CD14-positive monocyte (primary cell): ENCODE measurements around the gene PDE1A. TPM values are rescaled to one million over a fixed set of nuclear protein-coding genes. Genes with fewer than 3 reads are reported as not detected.

Experiments
- DNase-seq, 3 donors: peaks; one replicate each; pipeline ENCODE4 v3.0.0-alpha.2; 2011 to 2022
- H2AFZ ChIP-seq: 2 replicates; pipeline ENCODE4 v1.6.0; 2012; ENCODE audit warnings: mild to moderate bottlenecking, low read depth, low read length, inconsistent platforms; ENCODE audit not compliant: insufficient read depth, poor library complexity, severe bottlenecking
- H3K27ac ChIP-seq, 2 donors: 1 replicate in 1 of 2; 2 replicates in 1 of 2; pipeline ENCODE4 v1.5.1; 2012 to 2013; ENCODE audit warnings: low read length in 2 of 2, control low read depth in 1 of 2, inconsistent platforms in 1 of 2, low read depth in 1 of 2, mild to moderate bottlenecking in 1 of 2
- H3K27me3 ChIP-seq, 2 donors: one replicate each; pipeline versions ENCODE4 v1.6.0 to v1.6.1; 2011 to 2013; ENCODE audit warnings: low read length in 2 of 2; ENCODE audit not compliant: control insufficient read depth in 2 of 2, insufficient read depth in 2 of 2
- H3K36me3 ChIP-seq, 2 donors: replicated peaks in 1 of 2; 1 replicate in 1 of 2; 2 replicates in 1 of 2; pipeline versions ENCODE4 v1.5.1 to v1.6.1; 2012 to 2013; ENCODE audit warnings: low read length in 2 of 2, control low read depth in 1 of 2, inconsistent platforms in 1 of 2, mild to moderate bottlenecking in 1 of 2; ENCODE audit not compliant: insufficient read depth in 2 of 2, control insufficient read depth in 1 of 2
- H3K4me1 ChIP-seq, 2 donors: 1 replicate in 1 of 2; 2 replicates in 1 of 2; pipeline versions ENCODE4 v1.5.1 to v1.6.1; 2012 to 2013; ENCODE audit warnings: low read length in 2 of 2, control low read depth in 1 of 2, inconsistent platforms in 1 of 2, mild to moderate bottlenecking in 1 of 2, moderate library complexity in 1 of 2; ENCODE audit not compliant: insufficient read depth in 2 of 2, control insufficient read depth in 1 of 2
- H3K4me2 ChIP-seq: replicated peaks from 2 replicates; pipeline ENCODE3; 2012; ENCODE audit warnings: low read length, moderate library complexity, mild to moderate bottlenecking; ENCODE audit not compliant: poor library complexity, severe bottlenecking; ENCODE audit errors: extremely low read depth
- H3K4me3 ChIP-seq, 3 experiments: fragments of 200-600 bp in 1 of 3; sonication (generic) in 1 of 3; replicated peaks in 1 of 3; 1 replicate in 2 of 3; 2 replicates in 1 of 3; pipeline ENCODE4 v1.5.1; 2011 to 2013; ENCODE audit warnings: low read length in 3 of 3, mild to moderate bottlenecking in 3 of 3, control low read depth in 2 of 3, low read depth in 2 of 3, inconsistent platforms in 1 of 3, moderate library complexity in 1 of 3
- H3K79me2 ChIP-seq: 2 replicates; pipeline ENCODE4 v1.6.0; 2012; ENCODE audit warnings: mild to moderate bottlenecking, control low read depth, inconsistent platforms, low read length, moderate library complexity; ENCODE audit not compliant: insufficient read depth
- H3K9ac ChIP-seq: 2 replicates; pipeline ENCODE4 v1.6.0; 2017; ENCODE audit warnings: low read length, mild to moderate bottlenecking; ENCODE audit not compliant: insufficient read depth, poor library complexity, severe bottlenecking
- H3K9me3 ChIP-seq, 2 donors: replicated peaks in 1 of 2; 1 replicate in 1 of 2; 2 replicates in 1 of 2; pipeline versions ENCODE4 v1.5.1 to v1.6.1; 2012 to 2013; ENCODE audit warnings: low read length in 2 of 2, control low read depth in 1 of 2; ENCODE audit not compliant: control insufficient read depth in 1 of 2, insufficient read depth in 1 of 2
- H4K20me1 ChIP-seq: 2 replicates; pipeline ENCODE4 v1.6.0; 2012; ENCODE audit warnings: mild to moderate bottlenecking, low read length, control low read depth, moderate library complexity; ENCODE audit not compliant: insufficient read depth
- H3K27ac Mint-ChIP-seq, 7 donors: one replicate each; pipeline ENCODE4 v1.8.0; 2020; ENCODE audit warnings: mild to moderate bottlenecking in 7 of 7, mixed read lengths in 7 of 7, moderate library complexity in 6 of 7, inconsistent platforms in 2 of 7
- H3K27me3 Mint-ChIP-seq, 3 donors: one replicate each; pipeline ENCODE4 v1.8.0; 2021 to 2022; ENCODE audit warnings: low read depth in 3 of 3, mild to moderate bottlenecking in 3 of 3, mixed read lengths in 3 of 3, moderate library complexity in 3 of 3, inconsistent platforms in 1 of 3
- H3K36me3 Mint-ChIP-seq, 2 donors: one replicate each; pipeline ENCODE4 v1.8.0; 2020; ENCODE audit warnings: mixed read lengths in 2 of 2, inconsistent platforms in 1 of 2, mild to moderate bottlenecking in 1 of 2
- H3K4me1 Mint-ChIP-seq: one replicate; pipeline ENCODE4 v1.8.0; 2020; ENCODE audit warnings: mild to moderate bottlenecking, mixed read lengths
- H3K4me3 Mint-ChIP-seq, 2 donors: one replicate each; pipeline ENCODE4 v1.8.0; 2020; ENCODE audit warnings: mild to moderate bottlenecking in 2 of 2, mixed read lengths in 2 of 2, moderate library complexity in 1 of 2
- H3K9me3 Mint-ChIP-seq, 7 donors: one replicate each; pipeline ENCODE4 v1.8.0; 2020 to 2022; ENCODE audit warnings: mixed read lengths in 7 of 7, mild to moderate bottlenecking in 6 of 7, moderate library complexity in 6 of 7, inconsistent platforms in 2 of 7
- WGBS: methylation state at CpG from one replicate; pipeline ENCODE4 v1.1.5; 2013; ENCODE audit warnings: missing lambda C conversion rate; ENCODE audit not compliant: insufficient coverage; 5-methylcytosine and 5-hydroxymethylcytosine counted together
- intact Hi-C, 2 donors: fragments of 100-400 bp; cut with micrococcal nuclease; formaldehyde crosslinking; loops; one replicate each; pipeline versions ENCODE4 v1.15.0 to v1.15.1; 2023
- polyA plus RNA-seq, 3 donors: library from polyadenylated mRNA; depleted of rRNA in 1 of 3; unstranded in 2 of 3; stranded (reverse) in 1 of 3; fragments of 300-500 nt in 2 of 3; fragments of >200 nt in 1 of 3; fragmentation: Illumina TruSeq in 2 of 3; gene quantifications; 1 replicate in 2 of 3; 2 replicates in 1 of 3; pipeline ENCODE4 v1.2.3, GENCODE V29; 2012 to 2021
- TF ChIP-seq, protein P1 (sequence below): fragments of 200-600 bp; IDR thresholded peaks from one replicate; pipeline ENCODE4 v1.8.0; 2022; ENCODE audit warnings: antibody characterized with exemption, mild to moderate bottlenecking

Gene PDE1A
- polyA plus RNA-seq, 3 donors = not detected

DNA sequence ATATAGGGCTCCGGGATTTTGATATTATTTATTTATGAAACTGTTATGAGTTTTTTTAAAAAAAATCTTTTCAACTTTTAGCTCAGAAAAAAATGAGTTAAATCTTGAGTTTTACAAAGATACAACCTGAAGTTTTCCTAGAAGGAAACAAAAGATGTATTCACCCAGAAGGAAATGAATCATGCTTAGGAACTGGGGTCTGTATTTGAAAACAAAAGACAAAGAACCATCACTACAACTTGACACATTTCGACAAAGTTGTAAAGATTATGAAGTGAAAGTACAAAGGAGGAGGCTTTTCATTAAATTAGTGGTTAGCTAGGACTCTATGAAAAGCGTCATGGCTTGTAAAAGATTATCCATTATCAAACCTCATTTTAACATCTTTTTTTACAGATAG, 143.3 kb downstream of the PDE1A start:
- Histone ChIP-seq H3K79me2 (no peaks in the 10 kb centered on the region), H3K9me3 (no peaks in the 10 kb centered on the region), H3K4me1 (no peaks in the 10 kb centered on the region), H3K27ac (no peak overlapping the region), H3K4me3 (no peak overlapping the region), H3K9ac (no peak overlapping the region), H3K27me3 (no peaks in the 10 kb centered on the region), H3K36me3 (no peaks in the 10 kb centered on the region), H3K4me2 (no peak overlapping the region), H2AFZ (no peak overlapping the region), H4K20me1 (no peaks in the 10 kb centered on the region)
- Mint-ChIP-seq H3K36me3 (no peaks in the 10 kb centered on the region), H3K27me3 (no peaks in the 10 kb centered on the region), H3K4me1 (no peaks in the 10 kb centered on the region), H3K4me3 (no peak overlapping the region), H3K27ac (no peak overlapping the region), H3K9me3 (peaks cover 0 to 2% (median 0%) of the 10 kb centered on the region in 7 donors)
- no CpG with 5 or more reads among the region's 3 CpGs for WGBS
- intact Hi-C loops = no loop called here
- TF ChIP-seq, protein P1, sequence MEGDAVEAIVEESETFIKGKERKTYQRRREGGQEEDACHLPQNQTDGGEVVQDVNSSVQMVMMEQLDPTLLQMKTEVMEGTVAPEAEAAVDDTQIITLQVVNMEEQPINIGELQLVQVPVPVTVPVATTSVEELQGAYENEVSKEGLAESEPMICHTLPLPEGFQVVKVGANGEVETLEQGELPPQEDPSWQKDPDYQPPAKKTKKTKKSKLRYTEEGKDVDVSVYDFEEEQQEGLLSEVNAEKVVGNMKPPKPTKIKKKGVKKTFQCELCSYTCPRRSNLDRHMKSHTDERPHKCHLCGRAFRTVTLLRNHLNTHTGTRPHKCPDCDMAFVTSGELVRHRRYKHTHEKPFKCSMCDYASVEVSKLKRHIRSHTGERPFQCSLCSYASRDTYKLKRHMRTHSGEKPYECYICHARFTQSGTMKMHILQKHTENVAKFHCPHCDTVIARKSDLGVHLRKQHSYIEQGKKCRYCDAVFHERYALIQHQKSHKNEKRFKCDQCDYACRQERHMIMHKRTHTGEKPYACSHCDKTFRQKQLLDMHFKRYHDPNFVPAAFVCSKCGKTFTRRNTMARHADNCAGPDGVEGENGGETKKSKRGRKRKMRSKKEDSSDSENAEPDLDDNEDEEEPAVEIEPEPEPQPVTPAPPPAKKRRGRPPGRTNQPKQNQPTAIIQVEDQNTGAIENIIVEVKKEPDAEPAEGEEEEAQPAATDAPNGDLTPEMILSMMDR = no peak
- DNase-seq = no peak

DNA sequence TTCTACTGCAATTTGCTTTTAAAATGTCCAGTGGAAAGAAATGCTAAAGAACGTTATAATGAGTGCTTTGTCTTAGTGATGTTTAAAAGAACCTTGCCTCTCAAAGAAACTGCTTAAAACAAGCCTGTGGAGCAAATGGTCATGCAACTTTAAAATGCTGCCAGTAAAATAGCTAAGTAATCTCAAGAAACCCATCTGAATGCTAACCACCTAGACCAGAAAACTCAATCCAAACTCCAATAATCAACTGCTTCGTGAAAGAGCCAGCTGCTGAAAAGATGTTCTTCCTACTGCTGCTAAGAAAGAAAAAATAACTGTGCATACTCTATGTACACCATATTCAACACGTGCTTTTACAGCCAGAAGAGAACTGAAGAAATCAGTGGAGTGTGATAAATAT, 145.6 kb downstream of the PDE1A start:
- peaks cover 0 to 14% of the 10 kb centered on the region in 2 donors for H3K9me3 ChIP-seq
- intact Hi-C loops = no loop called here
- H3K27ac ChIP-seq = no peak overlapping the region
- DNase-seq = no peak
- WGBS = 100% methylated on average over 2 of the region's 3 CpGs
- no peak overlapping the region for H3K4me3 ChIP-seq
- TF ChIP-seq, protein P1 = no peak
- Mint-ChIP-seq H3K27ac (no peak overlapping the region), H3K27me3 (no peaks in the 10 kb centered on the region), H3K9me3 (peaks cover 4 to 10% (median 7%) of the 10 kb centered on the region in 7 donors), H3K4me1 (no peaks in the 10 kb centered on the region), H3K4me3 (no peak overlapping the region), H3K36me3 (no peaks in the 10 kb centered on the region)
- no peaks in the 10 kb centered on the region for H4K20me1 ChIP-seq
- no peaks in the 10 kb centered on the region for H3K79me2 ChIP-seq
- no peaks in the 10 kb centered on the region for H3K36me3 ChIP-seq
- no peaks in the 10 kb centered on the region for H3K4me1 ChIP-seq
- H3K27me3 ChIP-seq = no peaks in the 10 kb centered on the region
- no peak overlapping the region for H2AFZ ChIP-seq
- no peak overlapping the region for H3K4me2 ChIP-seq
- no peak overlapping the region for H3K9ac ChIP-seq
